Activated T-cell treated with anti-CD3 and anti-CD28 coated beads, Interleukin-2, amount 50 U/mL, for 72 hours (primary cell): ENCODE data around the gene GNS. TPM values are rescaled to one million over a fixed set of nuclear protein-coding genes. Genes with fewer than 3 reads are reported as not detected.
"Not testable (repeated sequence)": the region's sequence is repeated elsewhere in the genome, so short reads cannot be mapped to it uniquely, and the experiment has no call there.

Experiments used
- ATAC-seq, 2 donors: fragments of 150-1000 bp; cut with Tn5 transposase; replicated peaks in 1 of 2; 2 replicates each; pipeline ENCODE4 v1.10.0; 2021; ENCODE audit warnings: moderate library complexity in 2 of 2, mild to moderate bottlenecking in 1 of 2
- DNase-seq, 2 donors: peaks; one replicate each; pipeline ENCODE4 v3.0.0; 2021 to 2022; ENCODE audit warnings: mixed read lengths in 1 of 2
- H3K27ac Mint-ChIP-seq: one replicate; pipeline ENCODE4 v1.8.0; 2022; ENCODE audit warnings: mild to moderate bottlenecking, moderate library complexity, mixed read lengths
- H3K27me3 Mint-ChIP-seq: one replicate; pipeline ENCODE4 v1.8.0; 2022; ENCODE audit warnings: low read depth, mixed read lengths
- H3K36me3 Mint-ChIP-seq, 2 donors: one replicate each; pipeline ENCODE4 v1.8.0; 2022; ENCODE audit warnings: mixed read lengths in 2 of 2, mild to moderate bottlenecking in 1 of 2; ENCODE audit not compliant: insufficient read depth in 2 of 2
- H3K4me1 Mint-ChIP-seq: one replicate; pipeline ENCODE4 v1.8.0; 2022; ENCODE audit warnings: low read depth, mixed read lengths
- H3K4me3 Mint-ChIP-seq, 2 donors: one replicate each; pipeline ENCODE4 v1.8.0; 2022; ENCODE audit warnings: mild to moderate bottlenecking in 2 of 2, mixed read lengths in 2 of 2, moderate library complexity in 2 of 2
- H3K9me3 Mint-ChIP-seq, 2 donors: one replicate each; pipeline ENCODE4 v1.8.0; 2022; ENCODE audit warnings: mixed read lengths in 2 of 2
- total RNA-seq, 2 donors: library from RNA; stranded (reverse); gene quantifications; one replicate each; pipeline ENCODE4 v1.2.3, GENCODE V29; 2022

Gene GNS
- total RNA-seq, 2 donors from 2014 or later = 26.0 to 40.8 TPM

DNA sequence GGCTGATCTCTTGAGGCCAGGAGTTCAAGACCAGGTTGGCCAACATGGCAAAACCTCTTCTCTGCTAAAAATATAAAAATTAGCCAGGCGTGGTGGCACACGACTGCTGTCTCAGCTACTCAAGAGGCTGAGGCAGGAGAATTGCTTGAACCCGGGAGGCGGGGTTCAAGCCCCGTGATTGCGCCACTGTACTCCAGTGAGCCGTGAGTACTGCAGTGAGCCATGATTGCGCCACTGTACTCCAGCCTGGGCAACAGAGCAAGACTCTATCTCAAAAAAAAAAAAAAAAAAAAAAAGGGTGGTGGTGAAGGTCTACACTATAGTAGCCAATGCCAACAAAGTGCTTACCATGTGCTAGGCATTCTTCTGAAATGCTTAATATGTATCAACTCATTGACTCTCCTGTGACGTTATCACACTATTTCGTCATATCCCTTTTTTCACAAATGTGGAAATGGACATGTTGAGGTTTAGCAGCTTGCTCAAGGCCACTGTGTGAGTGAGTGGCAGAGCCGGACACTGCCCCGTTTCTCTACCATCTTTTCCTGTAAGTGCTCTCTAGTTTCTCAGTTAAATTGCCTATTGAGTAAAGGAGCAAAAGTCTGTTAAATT lies 59.6 kb downstream of the GNS start:
- H3K27me3 Mint-ChIP-seq = no peaks in the 10 kb centered on the region
- H3K36me3 Mint-ChIP-seq = peaks cover 6 to 13% of the 10 kb centered on the region in 2 donors
- no peaks in the 10 kb centered on the region for H3K9me3 Mint-ChIP-seq
- DNase-seq = no peak
- ATAC-seq = no peak
- H3K4me3 Mint-ChIP-seq = no peak overlapping the region
- peaks cover 42% of the 10 kb centered on the region for H3K4me1 Mint-ChIP-seq
- H3K27ac Mint-ChIP-seq = no peak overlapping the region

- peaks cover 55% of the 10 kb centered on the region for H3K4me1 Mint-ChIP-seq
- H3K27me3 Mint-ChIP-seq = no peaks in the 10 kb centered on the region
- DNase-seq (no peak), ATAC-seq (no peak)
- H3K4me3 Mint-ChIP-seq = no peak overlapping the region
- H3K27ac Mint-ChIP-seq = peak overlapping the region; percentile 48
- H3K36me3 Mint-ChIP-seq = peaks cover 11 to 21% of the 10 kb centered on the region in 2 donors
- no peaks in the 10 kb centered on the region for H3K9me3 Mint-ChIP-seq
Measured at GRCh38 chr12:64696080-64696741, 63.0 kb downstream of the GNS start.

- Mint-ChIP-seq H3K27me3 (no peaks in the 10 kb centered on the region), H3K4me3 (no peak overlapping the region), H3K4me1 (peaks cover 49% of the 10 kb centered on the region), H3K36me3 (peaks cover 11 to 21% of the 10 kb centered on the region in 2 donors), H3K9me3 (no peaks in the 10 kb centered on the region), H3K27ac (peak overlapping the region; percentile 78)
- DNase-seq (no peak), ATAC-seq (no peak)
Measured at GRCh38 chr12:64695550-64695949, 63.7 kb downstream of the GNS start.

DNA sequence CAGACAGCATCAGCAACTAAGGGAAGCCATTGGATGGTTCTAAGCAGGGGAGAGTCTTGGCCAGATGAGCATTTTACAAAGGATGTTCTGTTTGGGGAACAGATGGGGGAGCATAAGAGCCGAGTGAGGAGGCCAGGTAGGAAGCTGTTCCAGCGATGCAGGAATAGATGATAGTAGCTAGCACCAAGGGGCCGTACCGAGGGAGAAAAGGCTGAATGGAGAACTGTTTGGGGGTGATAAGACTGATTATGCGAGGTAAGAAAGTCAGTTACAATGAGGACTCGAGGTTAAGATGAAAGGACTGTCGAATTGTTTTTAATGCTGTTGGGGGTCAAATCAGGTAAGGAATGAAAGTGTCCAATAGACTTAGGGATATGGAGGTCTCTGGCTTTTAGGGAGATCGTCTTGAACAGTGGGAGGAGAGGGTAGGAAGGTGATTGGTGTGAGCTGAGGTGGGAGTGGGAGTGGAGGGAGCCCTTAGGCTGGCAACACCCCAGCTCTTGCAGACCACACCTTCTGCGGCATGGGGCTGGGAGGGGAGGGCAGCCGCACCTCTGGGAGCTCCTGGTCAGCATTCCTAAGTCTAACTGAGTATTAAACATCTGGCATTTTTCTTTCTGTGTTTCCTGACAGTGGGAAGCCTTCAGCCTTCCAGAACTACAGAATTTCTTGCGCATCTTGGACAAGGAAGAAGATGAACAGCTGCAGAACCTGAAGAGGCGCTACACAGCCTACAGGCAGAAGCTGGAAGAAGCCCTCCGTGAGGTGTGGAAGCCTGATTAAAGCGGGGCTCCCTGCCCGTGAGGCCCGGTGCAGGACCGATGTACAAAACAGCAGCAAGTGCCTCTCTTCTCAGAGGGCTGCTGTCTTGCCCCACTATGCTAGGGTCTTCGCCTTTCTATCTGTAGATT lies 64.8 kb downstream of the GNS start:
- Mint-ChIP-seq H3K4me1 (peaks cover 41% of the 10 kb centered on the region), H3K4me3 (no peak overlapping the region), H3K27ac (peak overlapping the region; percentile 78), H3K36me3 (peaks cover 6 to 19% of the 10 kb centered on the region in 2 donors), H3K9me3 (no peaks in the 10 kb centered on the region), H3K27me3 (no peaks in the 10 kb centered on the region)
- DNase-seq (no peak), ATAC-seq (no peak)

GRCh38 chr12:64691795-64692583 lies 67.2 kb downstream of the GNS start:
- H3K9me3 Mint-ChIP-seq = no peaks in the 10 kb centered on the region

DNA sequence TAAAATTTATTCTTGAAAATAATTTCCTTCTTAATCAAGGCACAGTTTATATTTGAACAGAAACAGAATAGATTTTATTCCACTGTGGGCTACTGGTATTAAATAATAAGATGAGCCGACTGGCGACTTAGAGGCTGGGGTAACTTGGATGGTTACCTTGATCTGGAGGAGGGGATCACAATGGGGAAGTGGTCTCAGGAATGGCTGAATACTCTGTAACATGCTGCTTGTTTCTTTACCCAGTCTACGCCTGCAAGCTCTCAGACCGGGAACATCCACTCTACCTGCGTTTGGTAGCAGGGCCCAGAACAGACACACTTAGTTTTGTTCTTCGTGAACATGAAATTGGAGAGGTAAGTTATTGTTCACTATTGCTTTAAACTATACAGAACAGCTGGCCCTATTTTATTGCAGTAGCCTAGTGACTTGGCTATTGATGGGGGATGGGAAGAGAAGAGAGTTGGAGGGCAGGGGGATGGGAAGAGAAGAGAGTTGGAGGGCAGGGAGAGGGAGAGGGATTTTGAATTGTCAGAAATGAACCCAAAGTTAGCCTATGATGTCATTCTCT lies 67.9 kb downstream of the GNS start:
- Mint-ChIP-seq H3K27me3 (no peaks in the 10 kb centered on the region), H3K4me3 (no peak overlapping the region), H3K4me1 (peaks cover 56% of the 10 kb centered on the region), H3K9me3 (no peaks in the 10 kb centered on the region), H3K36me3 (peaks cover 4 to 19% of the 10 kb centered on the region in 2 donors), H3K27ac (peak overlapping the region; percentile 83)
- ATAC-seq (no peak), DNase-seq (no peak)

More at GRCh38 chr12:64691795-64692583, 67.2 kb downstream of the GNS start:
- H3K27ac Mint-ChIP-seq = peak overlapping the region; percentile 83
- no peak for ATAC-seq
- H3K4me3 Mint-ChIP-seq = no peak overlapping the region
- H3K36me3 Mint-ChIP-seq = peaks cover 4 to 22% of the 10 kb centered on the region in 2 donors
- no peak for DNase-seq
- no peaks in the 10 kb centered on the region for H3K27me3 Mint-ChIP-seq
- peaks cover 63% of the 10 kb centered on the region for H3K4me1 Mint-ChIP-seq

GRCh38 chr12:64690236-64690635 lies 69.0 kb downstream of the GNS start:
- H3K27me3 Mint-ChIP-seq, ATAC-seq, DNase-seq, H3K9me3 Mint-ChIP-seq, H3K4me3 Mint-ChIP-seq: not testable (repeated sequence)
- Mint-ChIP-seq H3K36me3 (peaks cover 4 to 28% of the 10 kb centered on the region in 2 donors), H3K4me1 (peaks cover 59% of the 10 kb centered on the region), H3K27ac (peak overlapping the region; percentile 50)

DNA sequence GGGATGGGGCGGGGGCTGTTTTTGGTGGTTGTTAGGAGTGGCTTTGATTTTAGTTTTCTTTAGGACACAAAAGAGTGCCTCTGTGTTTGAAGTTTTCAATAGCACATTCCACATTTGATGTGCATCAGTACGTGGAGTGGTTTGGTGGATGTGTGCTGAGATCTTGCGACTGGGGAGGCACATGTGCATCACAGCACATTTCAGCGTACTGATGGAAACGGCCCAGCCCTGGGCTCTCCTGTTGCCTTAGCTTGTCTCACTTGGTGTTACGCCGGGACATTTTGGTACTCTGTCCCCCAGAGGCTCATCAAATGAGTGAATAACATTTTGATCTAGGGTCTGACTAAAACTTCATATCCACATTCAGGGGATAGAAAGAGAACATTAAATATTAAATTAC lies 70.5 kb downstream of the GNS start:
- Mint-ChIP-seq H3K9me3 (peaks cover under 1 to 1% of the 10 kb centered on the region in 2 donors), H3K4me3 (peak overlapping the region; percentile 69 to 72), H3K27me3 (no peaks in the 10 kb centered on the region), H3K27ac (peak overlapping the region; percentile 94), H3K36me3 (peaks cover 6 to 32% of the 10 kb centered on the region in 2 donors), H3K4me1 (peaks cover 65% of the 10 kb centered on the region)
- no peak for ATAC-seq
- no peak for DNase-seq

GRCh38 chr12:64688219-64688618 lies 71.0 kb downstream of the GNS start:
- Mint-ChIP-seq H3K36me3 (peaks cover 6 to 35% of the 10 kb centered on the region in 2 donors), H3K4me1 (peaks cover 67% of the 10 kb centered on the region), H3K9me3 (peaks cover 2 to 3% of the 10 kb centered on the region in 2 donors), H3K4me3 (peak overlapping the region; percentile 69 to 72), H3K27me3 (no peaks in the 10 kb centered on the region), H3K27ac (peak overlapping the region; percentile 94)
- ATAC-seq (no peak), DNase-seq (no peak)

- Mint-ChIP-seq H3K36me3 (peaks cover 6 to 35% of the 10 kb centered on the region in 2 donors), H3K4me1 (peaks cover 71% of the 10 kb centered on the region)
Measured at GRCh38 chr12:64687816-64688215, 71.4 kb downstream of the GNS start.

GRCh38 chr12:64685605-64686004 lies 73.6 kb downstream of the GNS start:
- ATAC-seq (no peak), DNase-seq (no peak)
- Mint-ChIP-seq H3K9me3 (peaks cover 2 to 3% of the 10 kb centered on the region in 2 donors), H3K4me3 (peak overlapping the region; percentile 29 to 45), H3K4me1 (peaks cover 79% of the 10 kb centered on the region), H3K27ac (peak overlapping the region; percentile 89), H3K27me3 (no peaks in the 10 kb centered on the region), H3K36me3 (peaks cover 2 to 27% of the 10 kb centered on the region in 2 donors)

More at GRCh38 chr12:64687816-64688215, 71.4 kb downstream of the GNS start:
- Mint-ChIP-seq H3K4me3 (peak overlapping the region; percentile 69 to 72), H3K27ac (peak overlapping the region; percentile 94), H3K9me3 (peaks cover 2 to 3% of the 10 kb centered on the region in 2 donors), H3K27me3 (no peaks in the 10 kb centered on the region)
- ATAC-seq = no peak
- no peak for DNase-seq

DNA sequence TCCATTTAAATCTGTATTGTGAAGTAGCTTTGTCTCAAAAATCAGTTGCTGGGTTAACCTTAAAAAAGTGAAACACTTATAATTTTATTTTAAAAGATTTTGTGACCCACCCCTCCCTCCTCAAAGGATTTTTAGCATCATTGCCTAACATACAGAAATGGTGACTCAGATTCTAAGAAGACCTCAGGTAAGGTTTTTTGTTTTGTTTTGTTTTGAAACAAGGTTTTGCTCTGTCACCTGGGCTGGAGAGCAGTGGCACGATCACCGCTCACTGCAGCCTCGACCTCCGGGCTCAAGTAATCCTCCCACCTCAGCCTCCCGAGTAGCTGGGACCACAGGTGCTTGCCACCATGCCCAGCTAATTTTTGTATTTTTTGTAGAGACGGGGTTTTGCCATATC lies 74.2 kb downstream of the GNS start:
- Mint-ChIP-seq H3K4me1 (peaks cover 85% of the 10 kb centered on the region), H3K36me3 (peaks cover 2 to 27% of the 10 kb centered on the region in 2 donors), H3K4me3 (peak overlapping the region; percentile 29 to 45), H3K27ac (peak overlapping the region; percentile 89), H3K9me3 (peaks cover 2 to 3% of the 10 kb centered on the region in 2 donors), H3K27me3 (no peaks in the 10 kb centered on the region)
- ATAC-seq = peak in 1 of 2 donors; percentile 18
- DNase-seq = peak in 1 of 2 donors; percentile 34
